GM21526 (cell line): Measurements from ENCODE around the gene ARAP2.

Experiments
- ATAC-seq: cut with Tn5 transposase; IDR thresholded peaks from one replicate; pipeline ENCODE4 v1.9.1; 2021; ENCODE audit warnings: moderate library complexity; ENCODE audit not compliant: unreplicated experiment, low FRiP score

The ARAP2 gene

GRCh38 chr4:36138220-36138619, 106.1 kb downstream of the ARAP2 start:
- no peak for ATAC-seq

- ATAC-seq: no peak
Measured at GRCh38 chr4:36137336-36137735, 107.0 kb downstream of the ARAP2 start.

DNA sequence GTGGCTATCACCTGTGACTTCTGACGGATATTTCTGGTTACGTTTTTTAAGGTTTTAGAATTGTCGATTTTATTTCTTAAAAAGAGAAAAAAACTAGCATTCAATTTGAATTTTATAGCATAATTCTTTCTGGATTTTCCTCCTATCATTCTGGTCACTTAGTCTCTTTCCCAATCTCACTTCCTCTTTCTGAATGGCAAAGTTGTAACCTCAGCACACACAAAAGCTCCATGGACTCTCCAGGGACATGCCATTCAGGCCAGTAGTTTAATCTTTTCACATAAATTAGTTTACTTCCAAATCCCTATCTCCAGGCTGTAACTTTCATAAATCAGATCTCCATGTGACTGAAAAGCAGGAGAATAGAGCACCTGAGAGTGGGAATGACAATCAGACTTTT, 110.7 kb downstream of the ARAP2 start:
- no peak for ATAC-seq

GRCh38 chr4:36133086-36133485, 111.2 kb downstream of the ARAP2 start:
- ATAC-seq: no peak

DNA sequence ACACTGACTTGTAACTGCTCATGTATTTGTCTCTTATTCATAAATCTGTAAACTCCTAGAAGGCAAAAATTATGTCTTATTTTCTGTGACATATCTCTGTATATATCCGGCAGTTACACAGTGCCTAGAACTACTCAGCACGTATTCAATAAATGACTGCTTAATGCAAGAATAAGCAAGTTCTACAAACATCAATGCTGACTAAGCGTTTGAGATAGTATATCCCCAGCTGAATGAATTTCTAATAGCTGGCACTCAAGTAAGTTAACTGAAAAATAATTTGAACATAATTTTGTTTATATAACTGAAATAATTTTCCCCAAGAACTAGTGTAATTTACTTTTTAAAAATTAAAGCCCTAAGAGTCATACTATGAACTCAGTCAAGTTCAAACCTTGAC, 113.7 kb downstream of the ARAP2 start:
- no peak for ATAC-seq

DNA sequence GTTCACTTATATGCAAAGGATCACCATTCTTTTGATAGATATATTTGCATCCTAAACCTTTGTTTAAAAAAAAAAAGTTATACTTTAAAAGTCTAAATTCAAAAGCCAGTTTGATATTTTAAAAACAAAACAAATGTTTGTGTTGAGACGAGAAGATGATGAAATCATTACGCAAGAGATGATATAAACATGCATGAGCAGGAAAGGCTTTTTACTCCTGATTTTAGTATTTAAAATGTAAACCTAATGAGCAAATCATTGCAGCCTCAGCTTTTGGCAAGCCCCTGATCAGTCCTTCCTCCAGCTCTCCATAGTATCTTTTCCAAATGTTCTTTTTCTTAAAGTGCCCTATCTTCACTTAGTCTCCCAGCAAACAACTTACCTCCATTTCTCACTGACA, 115.6 kb downstream of the ARAP2 start:
- no peak for ATAC-seq

DNA sequence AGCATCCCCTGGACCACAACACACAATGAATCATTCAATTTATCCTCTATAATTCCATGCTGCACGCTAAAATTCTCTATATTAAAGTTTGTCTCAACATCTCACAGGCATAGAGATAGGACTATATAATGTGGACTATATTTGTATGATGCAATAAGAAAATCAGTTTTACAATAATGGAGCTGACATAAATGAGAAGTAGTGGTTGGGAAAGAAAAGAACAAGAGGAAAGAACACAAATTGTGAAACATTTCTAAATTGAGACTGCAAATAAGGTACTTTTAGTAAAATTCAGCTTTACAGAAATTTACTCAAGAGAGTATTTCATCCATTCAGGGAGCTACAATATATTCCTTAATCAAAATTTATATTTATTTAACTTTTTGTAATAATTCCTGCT, 120.4 kb downstream of the ARAP2 start:
- no peak for ATAC-seq

- ATAC-seq: no peak
Measured at GRCh38 chr4:36115312-36115711, 129.0 kb downstream of the ARAP2 start.

GRCh38 chr4:36111172-36111571, 133.1 kb downstream of the ARAP2 start:
- no peak for ATAC-seq

GRCh38 chr4:36099509-36099908, 144.8 kb downstream of the ARAP2 start:
- ATAC-seq: no peak

- no peak for ATAC-seq
Measured at GRCh38 chr4:36094995-36095394, 149.3 kb downstream of the ARAP2 start.

DNA sequence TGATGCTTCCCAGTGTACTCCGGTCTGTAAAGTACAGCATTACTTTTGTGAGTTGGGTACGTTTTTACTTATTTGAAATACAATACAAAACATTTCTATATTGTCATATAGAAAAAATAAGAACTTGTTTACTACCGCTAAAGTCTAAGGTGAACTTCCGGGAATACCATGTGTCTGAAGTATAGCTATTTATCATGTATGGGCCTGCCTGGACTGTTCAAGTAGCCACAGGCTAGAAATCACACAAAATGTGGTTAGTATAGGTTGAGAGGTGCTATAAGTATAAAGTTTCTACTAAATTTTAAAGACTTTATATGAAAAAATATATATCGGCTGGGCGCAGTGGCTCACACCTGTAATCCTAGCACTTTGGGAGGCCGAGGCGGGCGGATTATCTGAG, 152.3 kb downstream of the ARAP2 start:
- no peak for ATAC-seq

- ATAC-seq: no peak
Measured at GRCh38 chr4:36088542-36088941, 155.8 kb downstream of the ARAP2 start.

- no peak for ATAC-seq
Measured at GRCh38 chr4:36086261-36086786, 158.0 kb downstream of the ARAP2 start.

GRCh38 chr4:36082817-36083216, 161.5 kb downstream of the ARAP2 start:
- ATAC-seq: no peak

DNA sequence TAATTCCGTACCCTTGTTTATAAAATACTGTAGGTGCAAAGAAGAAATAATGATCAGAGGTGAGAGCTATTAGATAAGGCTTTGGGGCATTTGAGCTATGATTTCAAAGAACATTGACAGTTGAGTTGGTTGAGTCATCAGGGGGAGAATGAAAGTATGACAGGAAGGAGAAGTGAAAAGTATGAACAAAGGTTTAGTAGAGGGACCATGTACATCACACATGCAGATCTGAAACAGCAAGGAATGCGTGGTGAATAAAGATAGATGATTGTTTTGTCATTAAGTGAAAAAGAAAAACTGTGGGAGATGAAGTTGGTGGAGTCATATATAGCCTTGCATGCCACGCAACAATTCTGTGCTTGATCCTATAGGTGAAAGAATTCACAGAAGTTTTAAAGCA, 163.1 kb downstream of the ARAP2 start:
- peak; percentile 98 for ATAC-seq

- ATAC-seq: no peak
Measured at GRCh38 chr4:36079666-36080065, 164.6 kb downstream of the ARAP2 start.

GRCh38 chr4:36078319-36078718, 166.0 kb downstream of the ARAP2 start:
- ATAC-seq: no peak

DNA sequence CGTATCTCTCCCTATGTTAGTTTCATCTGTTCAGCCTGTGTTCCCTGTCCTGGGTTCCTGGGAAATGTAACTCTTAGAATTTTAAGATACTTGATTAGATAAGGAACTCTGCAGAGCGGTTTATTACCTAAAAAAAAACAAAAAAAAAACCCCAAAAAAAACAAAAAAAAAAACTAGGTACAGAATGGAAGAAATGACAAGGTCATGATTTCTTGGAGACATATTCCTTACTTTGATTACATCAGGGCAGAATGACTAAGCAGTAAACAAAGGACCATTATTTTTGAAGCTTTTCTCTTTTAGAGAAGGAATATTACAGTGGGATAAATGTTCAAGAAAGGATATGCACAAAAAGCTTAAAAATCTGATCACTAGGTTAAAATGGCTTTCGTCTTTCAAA, 171.8 kb downstream of the ARAP2 start:
- no peak for ATAC-seq

- ATAC-seq: no peak
Measured at GRCh38 chr4:36067116-36067515, 177.2 kb downstream of the ARAP2 start.

DNA sequence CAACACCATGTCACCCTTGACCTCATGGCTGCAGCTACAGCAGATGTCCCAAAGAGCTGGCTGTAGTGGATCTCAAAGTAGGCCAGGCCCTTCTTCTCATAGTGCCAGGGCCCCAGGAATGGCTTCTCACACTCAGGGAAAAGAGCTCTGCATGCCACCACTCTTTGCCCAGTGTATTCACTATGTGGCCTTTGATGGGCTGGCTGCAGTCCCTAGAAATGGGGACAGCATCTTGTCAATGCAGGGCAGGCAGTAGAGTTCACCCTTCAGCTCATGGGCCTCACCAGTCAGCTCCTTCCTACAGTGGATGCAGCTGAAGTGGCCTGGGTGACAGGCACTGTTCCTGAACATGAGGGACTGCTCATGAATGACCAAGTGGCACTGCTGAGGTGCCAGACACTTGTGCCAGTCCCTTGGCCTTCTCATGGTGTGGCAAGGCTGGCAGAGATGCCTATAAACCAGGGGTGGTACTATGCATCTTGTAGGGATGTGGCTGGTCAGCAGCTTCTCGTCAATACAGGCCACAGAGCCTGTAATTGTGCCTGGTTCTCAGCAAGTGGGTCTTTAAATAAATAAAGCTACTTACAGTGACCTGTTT, 178.9 kb downstream of the ARAP2 start:
- ATAC-seq: no peak

GRCh38 chr4:36064117-36064516, 180.2 kb downstream of the ARAP2 start:
- ATAC-seq: no peak

- no peak for ATAC-seq
Measured at GRCh38 chr4:36056136-36056535, 188.2 kb downstream of the ARAP2 start.
